ENCODE data around the gene LNX2. TPM values are rescaled to one million over a fixed set of nuclear protein-coding genes. Genes with fewer than 3 reads are reported as not detected.

LNX2 gene
- total RNA-seq, 1 experiment from 2014 or later: 12.1 TPM

DNA sequence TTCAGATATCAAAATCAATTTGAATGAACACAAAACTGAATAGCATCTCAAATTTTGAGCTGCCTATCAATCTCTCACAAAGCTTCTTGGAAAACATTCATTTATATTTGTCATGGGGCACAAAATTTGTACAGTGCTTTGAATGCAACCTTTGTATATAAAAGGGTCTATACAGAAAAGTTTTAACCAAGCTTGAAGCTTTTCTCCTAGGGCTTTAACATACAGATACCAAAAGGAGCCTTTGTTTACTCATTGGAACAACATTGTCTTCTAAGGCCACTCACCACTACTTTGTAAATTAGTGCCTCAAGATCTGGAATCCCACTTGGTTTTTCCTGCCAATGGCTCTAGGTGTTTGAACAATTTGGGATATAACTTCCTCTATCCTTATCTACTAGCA, 21.2 kb downstream of the LNX2 start (continued):
- TF ChIP-seq, protein P1, sequence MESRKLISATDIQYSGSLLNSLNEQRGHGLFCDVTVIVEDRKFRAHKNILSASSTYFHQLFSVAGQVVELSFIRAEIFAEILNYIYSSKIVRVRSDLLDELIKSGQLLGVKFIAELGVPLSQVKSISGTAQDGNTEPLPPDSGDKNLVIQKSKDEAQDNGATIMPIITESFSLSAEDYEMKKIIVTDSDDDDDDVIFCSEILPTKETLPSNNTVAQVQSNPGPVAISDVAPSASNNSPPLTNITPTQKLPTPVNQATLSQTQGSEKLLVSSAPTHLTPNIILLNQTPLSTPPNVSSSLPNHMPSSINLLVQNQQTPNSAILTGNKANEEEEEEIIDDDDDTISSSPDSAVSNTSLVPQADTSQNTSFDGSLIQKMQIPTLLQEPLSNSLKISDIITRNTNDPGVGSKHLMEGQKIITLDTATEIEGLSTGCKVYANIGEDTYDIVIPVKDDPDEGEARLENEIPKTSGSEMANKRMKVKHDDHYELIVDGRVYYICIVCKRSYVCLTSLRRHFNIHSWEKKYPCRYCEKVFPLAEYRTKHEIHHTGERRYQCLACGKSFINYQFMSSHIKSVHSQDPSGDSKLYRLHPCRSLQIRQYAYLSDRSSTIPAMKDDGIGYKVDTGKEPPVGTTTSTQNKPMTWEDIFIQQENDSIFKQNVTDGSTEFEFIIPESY (IDR thresholded peaks at IDR 0.05; ENCODE audit: extremely low read depth, insufficient replicate concordance, low read length): no peak
- TF ChIP-seq POLR2AphosphoS5 (IDR thresholded peaks at IDR 0.05; ENCODE audit: low read depth, low read length) (no peak), FOSL1 (IDR thresholded peaks at IDR 0.05; ENCODE audit: low read depth) (no peak), CBX3 (IDR thresholded peaks at IDR 0.05; ENCODE audit: low read depth) (no peak), SRF (IDR thresholded peaks at IDR 0.05; ENCODE audit: low read depth) (no peak), EZH2phosphoT487 (IDR thresholded peaks at IDR 0.05; ENCODE audit: borderline replicate concordance) (no peak), TCF7L2 (IDR thresholded peaks at IDR 0.05; ENCODE audit: borderline replicate concordance, extremely low read depth, insufficient read depth, insufficient read length) (no peak)

DNA sequence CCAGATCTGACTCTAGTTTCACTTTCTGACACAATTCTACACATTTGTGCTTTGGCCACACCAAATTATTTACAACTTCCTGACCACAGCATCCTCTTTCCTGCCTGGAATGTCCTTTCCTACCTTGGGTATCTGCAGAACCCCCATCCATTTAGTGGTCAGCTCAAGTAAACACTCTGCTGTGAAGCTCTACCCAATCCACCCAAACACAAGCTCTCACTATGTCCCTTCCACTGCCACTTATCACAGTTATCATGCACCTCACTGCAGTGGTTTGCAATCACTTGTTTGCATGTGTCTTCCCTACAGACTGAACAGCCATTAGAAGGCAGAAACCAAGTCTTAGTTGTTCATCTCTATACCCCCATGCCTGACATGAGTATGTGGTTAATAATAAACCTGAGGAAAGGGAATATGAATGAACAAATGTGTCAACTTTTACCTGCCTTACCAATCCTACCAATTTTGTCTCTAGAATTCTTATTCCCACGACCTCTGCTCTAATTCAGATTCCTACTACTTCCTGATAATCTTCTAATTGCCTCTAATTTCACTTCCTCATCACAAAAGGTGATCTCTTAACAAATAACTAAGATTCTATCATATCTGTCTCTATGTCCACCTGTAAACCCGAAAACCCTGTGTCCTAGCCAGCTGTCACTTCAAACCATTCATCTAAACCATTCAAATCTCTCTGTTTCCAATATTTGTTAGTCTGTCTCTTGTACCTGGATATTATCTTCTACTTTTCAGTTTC, 25.1 kb downstream of the LNX2 start:
- H3K79me2 ChIP-seq (ENCODE audit: insufficient read depth, low read length): peaks cover 51% of the 10 kb centered on the region
- ATAC-seq: no peak

More for the DNA sequence above, 25.1 kb downstream of the LNX2 start:
- Histone ChIP-seq H3K4me3 (replicated peaks in 1 of 2; ENCODE audit: low read depth in 1 of 2, low read length in 2 of 2) (no peak overlapping the region), H3K36me3 (ENCODE audit: control insufficient read depth in 1 of 2, insufficient read depth in 2 of 2, low read length in 2 of 2) (no peaks in the 10 kb centered on the region), H2AFZ (ENCODE audit: low read depth, low read length, poor library complexity, severe bottlenecking) (no peak overlapping the region), H3K27me3 (ENCODE audit: insufficient read depth, low read length) (no peaks in the 10 kb centered on the region), H3K4me1 (ENCODE audit: control insufficient read depth in 1 of 2, insufficient read depth in 2 of 2, low read length in 2 of 2) (peaks cover 10 to 11% of the 10 kb centered on the region in 2 experiments), H3K27ac (ENCODE audit: low read depth, low read length) (no peak overlapping the region), H3K9me2 (ENCODE audit: insufficient read depth) (no peaks in the 10 kb centered on the region), H3K4me2 (ENCODE audit: low read length) (no peak overlapping the region), H4K20me1 (ENCODE audit: insufficient read depth) (0 out of 2 replicates have a peak, but pooled peaks cover 5% of the 10 kb centered on the region), H3K9ac (ENCODE audit: low read length) (no peak overlapping the region), H3K9me3 (ENCODE audit: control insufficient read depth in 1 of 2, insufficient read depth in 1 of 2, low read depth in 1 of 2, low read length in 2 of 2) (no peaks in the 10 kb centered on the region)
- TF ChIP-seq EZH2phosphoT487 (IDR thresholded peaks at IDR 0.05; ENCODE audit: borderline replicate concordance): no peak
- TF ChIP-seq SRF (IDR thresholded peaks at IDR 0.05; ENCODE audit: low read depth): no peak
- no peak for TF ChIP-seq EGR1 (IDR thresholded peaks at IDR 0.05; ENCODE audit: low read depth)
- TF ChIP-seq POLR2AphosphoS5 (IDR thresholded peaks at IDR 0.05; ENCODE audit: low read depth, low read length): no peak
- no peak for TF ChIP-seq ZFX (IDR thresholded peaks at IDR 0.05)
- TF ChIP-seq, protein P2, sequence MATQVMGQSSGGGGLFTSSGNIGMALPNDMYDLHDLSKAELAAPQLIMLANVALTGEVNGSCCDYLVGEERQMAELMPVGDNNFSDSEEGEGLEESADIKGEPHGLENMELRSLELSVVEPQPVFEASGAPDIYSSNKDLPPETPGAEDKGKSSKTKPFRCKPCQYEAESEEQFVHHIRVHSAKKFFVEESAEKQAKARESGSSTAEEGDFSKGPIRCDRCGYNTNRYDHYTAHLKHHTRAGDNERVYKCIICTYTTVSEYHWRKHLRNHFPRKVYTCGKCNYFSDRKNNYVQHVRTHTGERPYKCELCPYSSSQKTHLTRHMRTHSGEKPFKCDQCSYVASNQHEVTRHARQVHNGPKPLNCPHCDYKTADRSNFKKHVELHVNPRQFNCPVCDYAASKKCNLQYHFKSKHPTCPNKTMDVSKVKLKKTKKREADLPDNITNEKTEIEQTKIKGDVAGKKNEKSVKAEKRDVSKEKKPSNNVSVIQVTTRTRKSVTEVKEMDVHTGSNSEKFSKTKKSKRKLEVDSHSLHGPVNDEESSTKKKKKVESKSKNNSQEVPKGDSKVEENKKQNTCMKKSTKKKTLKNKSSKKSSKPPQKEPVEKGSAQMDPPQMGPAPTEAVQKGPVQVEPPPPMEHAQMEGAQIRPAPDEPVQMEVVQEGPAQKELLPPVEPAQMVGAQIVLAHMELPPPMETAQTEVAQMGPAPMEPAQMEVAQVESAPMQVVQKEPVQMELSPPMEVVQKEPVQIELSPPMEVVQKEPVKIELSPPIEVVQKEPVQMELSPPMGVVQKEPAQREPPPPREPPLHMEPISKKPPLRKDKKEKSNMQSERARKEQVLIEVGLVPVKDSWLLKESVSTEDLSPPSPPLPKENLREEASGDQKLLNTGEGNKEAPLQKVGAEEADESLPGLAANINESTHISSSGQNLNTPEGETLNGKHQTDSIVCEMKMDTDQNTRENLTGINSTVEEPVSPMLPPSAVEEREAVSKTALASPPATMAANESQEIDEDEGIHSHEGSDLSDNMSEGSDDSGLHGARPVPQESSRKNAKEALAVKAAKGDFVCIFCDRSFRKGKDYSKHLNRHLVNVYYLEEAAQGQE (IDR thresholded peaks at IDR 0.05; ENCODE audit: low read depth): no peak
- TF ChIP-seq, protein P3, sequence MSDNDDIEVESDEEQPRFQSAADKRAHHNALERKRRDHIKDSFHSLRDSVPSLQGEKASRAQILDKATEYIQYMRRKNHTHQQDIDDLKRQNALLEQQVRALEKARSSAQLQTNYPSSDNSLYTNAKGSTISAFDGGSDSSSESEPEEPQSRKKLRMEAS (IDR thresholded peaks at IDR 0.05): no peak
- TF ChIP-seq RAD21 (IDR thresholded peaks at IDR 0.05; ENCODE audit: low read depth): no peak
- no peak for TF ChIP-seq SP1 (IDR thresholded peaks at IDR 0.05; ENCODE audit: low read depth)
- TF ChIP-seq, protein P4, sequence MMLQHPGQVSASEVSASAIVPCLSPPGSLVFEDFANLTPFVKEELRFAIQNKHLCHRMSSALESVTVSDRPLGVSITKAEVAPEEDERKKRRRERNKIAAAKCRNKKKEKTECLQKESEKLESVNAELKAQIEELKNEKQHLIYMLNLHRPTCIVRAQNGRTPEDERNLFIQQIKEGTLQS (IDR thresholded peaks at IDR 0.05): no peak
- TF ChIP-seq YY1 (IDR thresholded peaks at IDR 0.05; ENCODE audit: extremely low read depth, insufficient replicate concordance, low read depth, low read length): no peak
- TF ChIP-seq CEBPB (IDR thresholded peaks at IDR 0.05; ENCODE audit: low read depth): no peak
- TF ChIP-seq CBX3 (IDR thresholded peaks at IDR 0.05; ENCODE audit: low read depth): no peak
- TF ChIP-seq SIN3A (IDR thresholded peaks at IDR 0.05; ENCODE audit: low read depth): no peak
- TF ChIP-seq POLR2A (IDR thresholded peaks at IDR 0.05; ENCODE audit: borderline replicate concordance, extremely low read depth, insufficient read depth, insufficient read length): no peak
- no peak for TF ChIP-seq JUND (IDR thresholded peaks at IDR 0.05)
- no peak for TF ChIP-seq TCF7L2 (IDR thresholded peaks at IDR 0.05; ENCODE audit: borderline replicate concordance, extremely low read depth, insufficient read depth, insufficient read length)
- no peak for TF ChIP-seq EZH2 (IDR thresholded peaks at IDR 0.05)
- ChIA-PET RAD21 (ENCODE audit: low non-redundant PET in 1 of 2, low total read pairs in 2 of 2, uncharacterized antibody in 2 of 2, unreplicated experiment in 2 of 2) (no interaction called here), CTCF (no interaction called here), POLR2A (no interaction called here)
- DNase-seq (ENCODE audit: low read depth, low spot score): no peak
- BruUV-seq (replicated peaks): no TSS peak
- intact Hi-C loops (cut with micrococcal nuclease): no loop called here
